ENCODE results near the gene OPRD1.

DNA sequence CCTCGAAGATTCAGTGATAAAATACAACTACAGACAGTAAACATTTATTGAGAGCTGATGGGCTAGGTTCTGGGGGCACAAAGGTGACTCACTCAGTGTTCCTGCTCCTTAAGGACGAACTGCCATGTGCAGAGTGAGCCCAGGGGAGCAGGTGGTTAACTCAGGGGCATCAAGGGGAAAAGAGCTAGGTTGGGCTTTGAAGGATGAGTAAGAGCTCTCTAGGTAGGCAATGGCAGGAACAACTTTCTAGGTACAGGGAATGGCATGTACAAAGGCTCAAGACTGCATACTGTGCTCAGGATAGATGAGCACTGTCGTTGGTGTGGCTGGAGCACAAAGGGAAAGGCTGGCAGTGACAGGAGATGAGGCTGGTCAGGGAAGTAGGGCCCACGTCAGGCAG lies 85.8 kb downstream of the OPRD1 start:
- TF ChIP-seq, protein P1, sequence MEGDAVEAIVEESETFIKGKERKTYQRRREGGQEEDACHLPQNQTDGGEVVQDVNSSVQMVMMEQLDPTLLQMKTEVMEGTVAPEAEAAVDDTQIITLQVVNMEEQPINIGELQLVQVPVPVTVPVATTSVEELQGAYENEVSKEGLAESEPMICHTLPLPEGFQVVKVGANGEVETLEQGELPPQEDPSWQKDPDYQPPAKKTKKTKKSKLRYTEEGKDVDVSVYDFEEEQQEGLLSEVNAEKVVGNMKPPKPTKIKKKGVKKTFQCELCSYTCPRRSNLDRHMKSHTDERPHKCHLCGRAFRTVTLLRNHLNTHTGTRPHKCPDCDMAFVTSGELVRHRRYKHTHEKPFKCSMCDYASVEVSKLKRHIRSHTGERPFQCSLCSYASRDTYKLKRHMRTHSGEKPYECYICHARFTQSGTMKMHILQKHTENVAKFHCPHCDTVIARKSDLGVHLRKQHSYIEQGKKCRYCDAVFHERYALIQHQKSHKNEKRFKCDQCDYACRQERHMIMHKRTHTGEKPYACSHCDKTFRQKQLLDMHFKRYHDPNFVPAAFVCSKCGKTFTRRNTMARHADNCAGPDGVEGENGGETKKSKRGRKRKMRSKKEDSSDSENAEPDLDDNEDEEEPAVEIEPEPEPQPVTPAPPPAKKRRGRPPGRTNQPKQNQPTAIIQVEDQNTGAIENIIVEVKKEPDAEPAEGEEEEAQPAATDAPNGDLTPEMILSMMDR (IDR thresholded peaks at IDR 0.05): no peak
- no peak for TF ChIP-seq POLR2A (IDR thresholded peaks at IDR 0.05)
